A549 treated with GW870086 at 1 μM for 4 hours (cell line): Measurements from ENCODE around the gene ACTR3. TPM values are rescaled to one million over a fixed set of nuclear protein-coding genes. Genes with fewer than 3 reads are reported as not detected.

Source experiments
- total RNA-seq: library from RNA; stranded (reverse); fragments of 200-300 nt; extraction: Qiagen RNA extraction; gene quantifications from 5 replicates; pipeline ENCODE4 v1.2.3, GENCODE V29; 2022; ENCODE audit warnings: low read depth

Gene ACTR3
- total RNA-seq = 199 to 301 TPM (median 244 TPM) in 5 replicates

GRCh38 chr2:113889471-113890252 lies at the start of gene ACTR3:
ACTR3 (plus strand) TSS chr2:113890089; CDS start chr2:113890280, 191 bp downstream.

Other genes starting within 250 kb of the ACTR3 start
- 38.6 to 53.4 TPM (median 48.0 TPM) in 5 replicates for gene SLC35F5, start 133.4 kb upstream of the ACTR3 start, total RNA-seq